SK-N-SH (cell line): ENCODE data around the gene PROSER2. TPM values are rescaled to one million over a fixed set of nuclear protein-coding genes. Genes with fewer than 3 reads are reported as not detected.

Experiments used
- CTCF ChIA-PET: fragments of 300-600, 350-600 bp; formaldehyde crosslinking; extraction: SDS; loops from one replicate; lab custom pipeline; 2021; lab: Yijun Ruan, JAX
- POLR2A ChIA-PET: fragments of 350-600 bp; sonication (Branson Sonifier 250); formaldehyde crosslinking; extraction: SDS; loops from one replicate; lab custom pipeline; 2020; ENCODE audit warnings: antibody characterized with exemption, inconsistent platforms; lab: Yijun Ruan, JAX
- DNase-seq: peaks from one replicate; pipeline ENCODE4 v3.0.0; 2012
- H2AFZ ChIP-seq: fragments of 200-600 bp; sonication (generic); 2 replicates; pipeline ENCODE4 v1.8.1; 2016; ENCODE audit warnings: antibody characterized with exemption, mild to moderate bottlenecking, low read depth
- H3F3A ChIP-seq: fragments of 200-600 bp; sonication (generic); replicated peaks from 2 replicates; pipeline ENCODE3; 2016; ENCODE audit warnings: antibody characterized with exemption, mild to moderate bottlenecking; ENCODE audit not compliant: insufficient read depth
- H3K27ac ChIP-seq, 2 experiments: fragments of 200-500 bp in 1 of 2; fragments of 200-600 bp in 1 of 2; sonication (Bioruptor generic) in 1 of 2; sonication (generic), shearing (Covaris generic) in 1 of 2; 2 replicates each; pipeline versions ENCODE4 v1.5.1 to v1.6.1; 2014 to 2016; ENCODE audit warnings: low read depth in 2 of 2, inconsistent platforms in 1 of 2, low read length in 1 of 2, mild to moderate bottlenecking in 1 of 2, mixed read lengths in 1 of 2
- H3K27me3 ChIP-seq: fragments of 200-600 bp; sonication (generic), shearing (Covaris generic); 2 replicates; pipeline ENCODE4 v1.6.1; 2016; ENCODE audit warnings: mixed run types; ENCODE audit not compliant: insufficient read depth
- H3K36me3 ChIP-seq, 2 experiments: fragments of 200-500 bp in 1 of 2; fragments of 200-600 bp in 1 of 2; sonication (Bioruptor generic) in 1 of 2; sonication (generic) in 1 of 2; replicated peaks in 1 of 2; 2 replicates each; pipeline versions ENCODE3 to v1.5.1; 2014 to 2016; ENCODE audit warnings: low read length in 1 of 2, mild to moderate bottlenecking in 1 of 2; ENCODE audit not compliant: insufficient read depth in 2 of 2, control insufficient read depth in 1 of 2
- H3K4me1 ChIP-seq, 2 experiments: fragments of 200-500 bp in 1 of 2; fragments of 200-600 bp in 1 of 2; sonication (Bioruptor generic) in 1 of 2; sonication (generic), shearing (Covaris generic) in 1 of 2; 2 replicates each; pipeline versions ENCODE4 v1.5.1 to v1.6.1; 2014 to 2016; ENCODE audit warnings: low read depth in 1 of 2, low read length in 1 of 2, mixed run types in 1 of 2; ENCODE audit not compliant: insufficient read depth in 2 of 2, control insufficient read depth in 1 of 2
- H3K4me2 ChIP-seq: fragments of 200-600 bp; sonication (generic), shearing (Covaris generic); 2 replicates; pipeline ENCODE4 v1.6.1; 2017; ENCODE audit warnings: mixed run types
- H3K4me3 ChIP-seq, 2 experiments: fragments of 200-500 bp in 1 of 2; fragments of 200-600 bp in 1 of 2; sonication (Bioruptor generic) in 1 of 2; sonication (generic), shearing (Covaris generic) in 1 of 2; 2 replicates each; pipeline versions ENCODE4 v1.5.1 to v1.8.1; 2014 to 2016; ENCODE audit warnings: low read depth in 2 of 2, inconsistent platforms in 1 of 2, low read length in 1 of 2, mild to moderate bottlenecking in 1 of 2, mixed read lengths in 1 of 2, moderate library complexity in 1 of 2
- H3K79me2 ChIP-seq: fragments of 200-600 bp; sonication (generic); 2 replicates; pipeline ENCODE4 v1.8.1; 2017; ENCODE audit warnings: mild to moderate bottlenecking; ENCODE audit not compliant: insufficient read depth
- H3K9ac ChIP-seq: fragments of 200-600 bp; sonication (generic); 2 replicates; pipeline ENCODE4 v1.6.1; 2017; ENCODE audit warnings: mixed run types
- H3K9me2 ChIP-seq: fragments of 200-600 bp; sonication (generic); 2 replicates; pipeline ENCODE4 v1.6.1; 2017; ENCODE audit warnings: mixed run types
- H3K9me3 ChIP-seq: fragments of 200-600 bp; sonication (generic); 2 replicates; pipeline ENCODE4 v1.6.1; 2017; ENCODE audit warnings: mixed run types, mild to moderate bottlenecking, moderate library complexity
- H4K20me1 ChIP-seq: fragments of 200-600 bp; sonication (generic); 2 replicates; pipeline ENCODE4 v1.6.1; 2017; ENCODE audit warnings: mild to moderate bottlenecking, mixed run types; ENCODE audit not compliant: insufficient read depth
- FOSL2 ChIP-seq: IDR thresholded peaks from 2 replicates; pipeline ENCODE4 v1.4.0; 2012; ENCODE audit warnings: low read depth, mild to moderate bottlenecking, moderate library complexity, borderline replicate concordance
- FOXJ3 ChIP-seq: sonication (generic); formaldehyde crosslinking; IDR thresholded peaks from 2 replicates; pipeline ENCODE4 v1.5.1; 2020; ENCODE audit warnings: mild to moderate bottlenecking, missing genetic modification reagents
- REST ChIP-seq: IDR thresholded peaks from 2 replicates; pipeline ENCODE4 v1.6.1; 2012; ENCODE audit warnings: mild to moderate bottlenecking, low read depth, low read length, moderate library complexity
- RFX5 ChIP-seq: IDR thresholded peaks from 2 replicates; pipeline ENCODE4 v1.6.1; 2012; ENCODE audit warnings: mild to moderate bottlenecking, improper control_type of control experiment, low read length
- SIN3A ChIP-seq: IDR thresholded peaks from 2 replicates; pipeline ENCODE4 v1.6.1; 2012; ENCODE audit warnings: low read depth, mild to moderate bottlenecking, low read length, moderate library complexity, borderline replicate concordance
- SMC3 ChIP-seq: IDR thresholded peaks from 2 replicates; pipeline ENCODE4 v1.6.1; 2012; ENCODE audit warnings: low read depth, low read length, improper control_type of control experiment
- TAF1 ChIP-seq: IDR thresholded peaks from 2 replicates; pipeline ENCODE4 v1.6.1; 2012; ENCODE audit warnings: low read depth, mild to moderate bottlenecking, low read length, moderate library complexity, borderline replicate concordance
- USF1 ChIP-seq: IDR thresholded peaks from 2 replicates; pipeline ENCODE4 v1.4.0; 2012; ENCODE audit warnings: low read depth, borderline replicate concordance
- USF2 ChIP-seq: fragments of 150-350 bp; IDR thresholded peaks from 2 replicates; pipeline ENCODE4 v1.6.1; 2017; ENCODE audit warnings: antibody characterized with exemption, low read length, low read depth, borderline replicate concordance
- WGBS: methylation state at CpG from one replicate; pipeline ENCODE4 v1.1.6; 2017; ENCODE audit warnings: low lambda C conversion rate; 5-methylcytosine and 5-hydroxymethylcytosine counted together
- polyA plus RNA-seq, 3 experiments: library from polyadenylated mRNA; depleted of rRNA; stranded (reverse); fragments of >200 nt; gene quantifications; 2 replicates each; pipeline ENCODE4 v1.2.3, GENCODE V29; 2012

The PROSER2 gene
- polyA plus RNA-seq, 1 of the 3 experiments (the other 2 are of a cell fraction) = 0.95 TPM

- Histone ChIP-seq H4K20me1 (no peaks in the 10 kb centered on the region), H3K4me2 (no peak overlapping the region), H3F3A (no peaks in the 10 kb centered on the region), H2AFZ (no peak overlapping the region), H3K4me3 (no peak overlapping the region), H3K79me2 (no peaks in the 10 kb centered on the region), H3K9me3 (no peaks in the 10 kb centered on the region), H3K9ac (no peak overlapping the region), H3K36me3 (no peaks in the 10 kb centered on the region), H3K4me1 (no peaks in the 10 kb centered on the region), H3K27ac (no peak overlapping the region), H3K27me3 (no peaks in the 10 kb centered on the region), H3K9me2 (no peaks in the 10 kb centered on the region)
- DNase-seq = no peak
- CTCF ChIA-PET = interaction anchor here (1.2 to 1.3 kb wide), 2 partner anchors 44 to 123 kb away, joined by 3 to 6 read pairs; no protein-coding TSS in a partner anchor
- TF ChIP-seq TAF1 = no peak
- TF ChIP-seq SMC3 = no peak
- TF ChIP-seq RFX5 = no peak
- TF ChIP-seq REST = no peak
- POLR2A ChIA-PET = no interaction called here
- WGBS = 76% methylated on average over 13 of the region's 13 CpGs
These were observed 40.4 kb downstream of the PROSER2 start for GRCh38 chr10:11863353-11864109.

- Histone ChIP-seq H3F3A (no peaks in the 10 kb centered on the region), H3K4me2 (no peak overlapping the region), H3K27ac (no peak overlapping the region), H3K79me2 (no peaks in the 10 kb centered on the region), H3K9me2 (no peaks in the 10 kb centered on the region), H2AFZ (no peak overlapping the region), H3K36me3 (no peaks in the 10 kb centered on the region), H4K20me1 (no peaks in the 10 kb centered on the region), H3K27me3 (no peaks in the 10 kb centered on the region), H3K9me3 (no peaks in the 10 kb centered on the region), H3K9ac (no peak overlapping the region), H3K4me3 (no peak overlapping the region), H3K4me1 (no peaks in the 10 kb centered on the region)
- ChIA-PET CTCF (no interaction called here), POLR2A (no interaction called here)
- no peak for DNase-seq
- WGBS = 74% methylated on average over 6 of the region's 6 CpGs
- TF ChIP-seq USF2 = no peak
- TF ChIP-seq SIN3A = no peak
- no peak for TF ChIP-seq FOXJ3 (CRISPR knock-in tag)
- no peak for TF ChIP-seq USF1
- no peak for TF ChIP-seq FOSL2
- TF ChIP-seq REST = no peak
These were observed 41.6 kb downstream of the PROSER2 start for GRCh38 chr10:11864727-11865126.
